Measurements from ENCODE around the gene PLD6.

- TF ChIP-seq CTCF (IDR thresholded peaks at IDR 0.05) (no peak), EZH2 (IDR thresholded peaks at IDR 0.05; ENCODE audit: borderline replicate concordance, insufficient read depth, low read depth, low read length, poor library complexity, severe bottlenecking) (no peak)
These were observed 47.9 kb upstream of the PLD6 start for GRCh38 chr17:17254036-17254435.
